Smooth muscle cell (in vitro differentiated cells): ENCODE data around the gene WDR33. TPM values are rescaled to one million over a fixed set of nuclear protein-coding genes. Genes with fewer than 3 reads are reported as not detected.

Experiments
- DNase-seq: peaks from one replicate; lab custom pipeline; 2025; ENCODE audit not compliant: unreplicated experiment; lab: John Stamatoyannopoulos, UW
- H2AFZ ChIP-seq: fragments of 200-600 bp; sonication (generic); 2 replicates; pipeline ENCODE4 v1.6.0; 2016; ENCODE audit warnings: antibody characterized with exemption, low read depth, mild to moderate bottlenecking
- H3F3A ChIP-seq: fragments of 200-600 bp; sonication (generic); 2 replicates; pipeline ENCODE4 v1.6.0; 2017; ENCODE audit warnings: antibody characterized with exemption, low read depth
- H3K27ac ChIP-seq: fragments of 200-600 bp; sonication (generic); 2 replicates; pipeline ENCODE4 v1.5.1; 2016; ENCODE audit warnings: low read depth, mild to moderate bottlenecking
- H3K27me3 ChIP-seq: fragments of 200-600 bp; sonication (generic); 2 replicates; pipeline ENCODE4 v1.6.1; 2016; ENCODE audit warnings: low read depth, mild to moderate bottlenecking
- H3K36me3 ChIP-seq: fragments of 200-600 bp; sonication (generic); 2 replicates; pipeline ENCODE4 v1.5.1; 2016; ENCODE audit warnings: low read depth
- H3K4me1 ChIP-seq: fragments of 200-600 bp; sonication (generic); 2 replicates; pipeline ENCODE4 v1.5.1; 2016; ENCODE audit warnings: low read depth
- H3K4me2 ChIP-seq: fragments of 200-600 bp; sonication (generic); 2 replicates; pipeline ENCODE4 v1.6.0; 2016; ENCODE audit warnings: mild to moderate bottlenecking
- H3K4me3 ChIP-seq: fragments of 200-600 bp; sonication (generic); 2 replicates; pipeline ENCODE4 v1.5.1; 2016; ENCODE audit warnings: mild to moderate bottlenecking
- H3K79me2 ChIP-seq: fragments of 200-600 bp; sonication (generic); 2 replicates; pipeline ENCODE4 v1.6.0; 2016; ENCODE audit warnings: low read depth, mild to moderate bottlenecking
- H3K9ac ChIP-seq: fragments of 200-600 bp; sonication (generic); 2 replicates; pipeline ENCODE4 v1.6.0; 2016; ENCODE audit warnings: low read depth
- H3K9me3 ChIP-seq: fragments of 200-600 bp; sonication (generic); replicated peaks from 2 replicates; pipeline ENCODE4 v1.5.1; 2016; ENCODE audit warnings: low read depth
- H4K20me1 ChIP-seq: fragments of 200-600 bp; sonication (generic); 2 replicates; pipeline ENCODE4 v1.6.0; 2016; ENCODE audit warnings: low read depth
- CTCF ChIP-seq: fragments of 200-600 bp; sonication (generic); IDR thresholded peaks from 2 replicates; pipeline ENCODE4 v1.5.1; 2017; ENCODE audit warnings: borderline replicate concordance, mild to moderate bottlenecking, antibody characterized with exemption; ENCODE audit not compliant: insufficient read depth, poor library complexity, severe bottlenecking
- WGBS: methylation state at CpG from one replicate; pipeline ENCODE4 v1.1.7; 2016; ENCODE audit warnings: low lambda C conversion rate; 5-methylcytosine and 5-hydroxymethylcytosine counted together
- polyA plus RNA-seq: library from polyadenylated mRNA; unstranded; fragments of >200 nt; fragmentation: Nextera tagmentation; extraction: Ambion mirVana; gene quantifications from 2 replicates; pipeline ENCODE4 v1.2.1, GENCODE V29; 2016
- total RNA-seq: library from RNA; depleted of rRNA; stranded (reverse); fragments of >200 nt; gene quantifications from 2 replicates; pipeline ENCODE4 v1.2.3, GENCODE V29; 2014

The WDR33 gene
- total and polyA plus RNA-seq, 2 experiments from 2014 or later, result 30.4 to 43.3 TPM

- Histone ChIP-seq H3K4me1 (peaks cover 2% of the 10 kb centered on the region), H3K9me3 (no peaks in the 10 kb centered on the region), H3F3A (no peaks in the 10 kb centered on the region), H4K20me1 (peaks cover 66% of the 10 kb centered on the region), H3K4me3 (no peak overlapping the region), H3K27ac (no peak overlapping the region), H2AFZ (no peak overlapping the region), H3K79me2 (peaks cover 23% of the 10 kb centered on the region), H3K36me3 (no peaks in the 10 kb centered on the region), H3K4me2 (no peak overlapping the region), H3K9ac (no peak overlapping the region), H3K27me3 (peaks cover 16% of the 10 kb centered on the region)
- 78% methylated on average over 9 of the region's 9 CpGs for whole genome bisulfite sequencing
- no peak for TF ChIP-seq CTCF
- DNase-seq, result no peak
Measured at GRCh38 chr2:127662937-127663565, 147.9 kb downstream of the WDR33 start.

GRCh38 chr2:127661949-127662510, 148.9 kb downstream of the WDR33 start:
- H3K4me3 ChIP-seq, result no peak overlapping the region
- no peaks in the 10 kb centered on the region for H3K36me3 ChIP-seq
- H3K9me3 ChIP-seq, result no peaks in the 10 kb centered on the region
- H3K4me1 ChIP-seq, result peaks cover 2% of the 10 kb centered on the region
- H3K9ac ChIP-seq, result no peak overlapping the region
- no peak for DNase-seq
- no peaks in the 10 kb centered on the region for H3F3A ChIP-seq
- H3K27ac ChIP-seq, result no peak overlapping the region
- peaks cover 63% of the 10 kb centered on the region for H4K20me1 ChIP-seq
- peaks cover 16% of the 10 kb centered on the region for H3K27me3 ChIP-seq
- H2AFZ ChIP-seq, result no peak overlapping the region
- H3K79me2 ChIP-seq, result peaks cover 16% of the 10 kb centered on the region
- no peak overlapping the region for H3K4me2 ChIP-seq
- WGBS, result 85% methylated on average over 9 of the region's 9 CpGs
- TF ChIP-seq CTCF, result no peak

GRCh38 chr2:127661072-127661649, 149.8 kb downstream of the WDR33 start:
- Histone ChIP-seq H3K79me2 (peaks cover 14% of the 10 kb centered on the region), H3K4me3 (no peak overlapping the region), H3K9me3 (no peaks in the 10 kb centered on the region), H3K27ac (no peak overlapping the region), H3F3A (no peaks in the 10 kb centered on the region), H3K4me2 (no peak overlapping the region), H3K27me3 (peaks cover 9% of the 10 kb centered on the region), H2AFZ (no peak overlapping the region), H4K20me1 (peaks cover 55% of the 10 kb centered on the region), H3K4me1 (peaks cover 2% of the 10 kb centered on the region), H3K9ac (no peak overlapping the region), H3K36me3 (no peaks in the 10 kb centered on the region)
- no peak for TF ChIP-seq CTCF
- 86% methylated on average over 13 of the region's 14 CpGs for WGBS
- no peak for DNase-seq

- Histone ChIP-seq H3K9ac (no peak overlapping the region), H3F3A (no peaks in the 10 kb centered on the region), H3K27ac (no peak overlapping the region), H3K4me1 (peaks cover 11% of the 10 kb centered on the region), H3K4me3 (no peak overlapping the region), H4K20me1 (peaks cover 46% of the 10 kb centered on the region), H3K79me2 (peaks cover 5% of the 10 kb centered on the region), H3K9me3 (no peaks in the 10 kb centered on the region), H3K27me3 (peaks cover 9% of the 10 kb centered on the region), H3K36me3 (no peaks in the 10 kb centered on the region), H2AFZ (no peak overlapping the region), H3K4me2 (no peak overlapping the region)
- DNase-seq, result no peak
- 94% methylated on average over 10 of the region's 10 CpGs for whole genome bisulfite sequencing
- TF ChIP-seq CTCF, result no peak
Measured at GRCh38 chr2:127660291-127660578, 150.7 kb downstream of the WDR33 start.
